Stomach smooth muscle (tissue), 2 donors: ENCODE data around the gene NHS.
"Not testable (repeated sequence)": the region's sequence is repeated elsewhere in the genome, so short reads cannot be mapped to it uniquely, and the experiment has no call there.

Source experiments
- H3K27ac ChIP-seq: one replicate; pipeline ENCODE4 v1.7.0; 2013; ENCODE audit warnings: mild to moderate bottlenecking, low read length, inconsistent platforms
- H3K27me3 ChIP-seq, 2 donors: one replicate each; pipeline ENCODE4 v1.7.0; 2013; ENCODE audit warnings: low read length in 2 of 2; ENCODE audit not compliant: insufficient read depth in 2 of 2, control insufficient read depth in 1 of 2
- H3K36me3 ChIP-seq, 2 donors: one replicate each; pipeline ENCODE4 v1.7.0; 2013; ENCODE audit warnings: low read length in 2 of 2; ENCODE audit not compliant: control insufficient read depth in 2 of 2, insufficient read depth in 2 of 2
- H3K4me1 ChIP-seq: one replicate; pipeline ENCODE4 v1.7.0; 2013; ENCODE audit warnings: low read length; ENCODE audit not compliant: control insufficient read depth, insufficient read depth
- H3K4me3 ChIP-seq, 2 donors: one replicate each; pipeline ENCODE4 v1.7.0; 2013; ENCODE audit warnings: low read length in 2 of 2
- H3K9ac ChIP-seq, 2 donors: one replicate each; pipeline ENCODE4 v1.7.0; 2013; ENCODE audit warnings: low read length in 2 of 2, mild to moderate bottlenecking in 1 of 2
- H3K9me3 ChIP-seq, 2 donors: one replicate each; pipeline ENCODE4 v1.7.0; 2013; ENCODE audit warnings: low read length in 2 of 2; ENCODE audit not compliant: control insufficient read depth in 2 of 2
- donor health status: healthy.
- donor health status: Pancreatic carcinoma.

Gene NHS

GRCh38 chrX:17484592-17484991 lies 109.6 kb downstream of the NHS start:
- Histone ChIP-seq H3K36me3 (no peaks in the 10 kb centered on the region), H3K4me3 (no peak overlapping the region), H3K4me1 (no peaks in the 10 kb centered on the region), H3K9ac (no peak overlapping the region), H3K27me3 (peaks cover 0 to 2% of the 10 kb centered on the region in 2 donors), H3K27ac (no peak overlapping the region), H3K9me3 (no peaks in the 10 kb centered on the region)

DNA sequence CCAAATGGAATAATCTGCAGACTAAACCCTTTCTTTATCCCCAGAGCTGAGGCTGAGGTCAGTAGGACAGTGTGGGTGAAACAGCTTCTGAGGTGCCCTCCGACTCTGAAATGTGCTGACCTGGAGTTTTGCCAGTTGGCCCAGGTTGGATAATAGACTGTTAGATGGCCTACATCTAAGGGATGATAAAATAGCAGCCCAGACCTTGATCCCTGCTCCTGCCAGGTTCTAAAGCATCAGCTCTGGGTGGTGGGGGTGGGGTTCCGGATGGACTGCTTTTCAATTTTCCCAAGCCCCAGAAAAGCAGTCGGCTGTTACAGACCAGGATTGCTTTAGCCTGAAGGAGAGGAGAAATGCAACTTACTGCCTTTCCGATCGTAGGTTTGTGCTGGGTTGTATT lies 110.4 kb downstream of the NHS start:
- Histone ChIP-seq H3K27me3 (peaks cover 0 to 2% of the 10 kb centered on the region in 2 donors), H3K4me1 (no peaks in the 10 kb centered on the region), H3K9me3 (no peaks in the 10 kb centered on the region), H3K4me3 (no peak overlapping the region), H3K9ac (no peak overlapping the region), H3K27ac (no peak overlapping the region), H3K36me3 (no peaks in the 10 kb centered on the region)

DNA sequence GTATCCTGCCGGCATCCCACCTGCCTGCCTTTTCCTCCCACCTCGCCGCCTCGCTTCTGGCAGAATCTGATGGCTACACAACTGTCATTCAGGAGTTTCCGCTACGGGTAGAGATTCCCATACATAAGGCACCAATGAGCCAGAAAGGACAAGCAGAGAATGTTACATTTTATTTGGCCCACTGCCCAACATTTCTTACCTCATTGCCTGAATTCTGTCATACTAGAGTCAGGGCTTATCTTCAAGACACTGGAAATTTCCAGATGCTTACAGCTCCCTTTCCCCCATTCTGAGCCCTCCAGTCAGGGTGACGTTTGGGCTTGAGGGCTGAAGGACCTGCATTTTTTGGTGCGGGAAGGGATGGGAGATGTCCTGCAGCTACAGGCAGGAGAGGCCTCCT lies 113.0 kb downstream of the NHS start:
- H3K27me3 ChIP-seq: peaks cover 0 to 2% of the 10 kb centered on the region in 2 donors
- no peaks in the 10 kb centered on the region for H3K36me3 ChIP-seq
- H3K9ac ChIP-seq: no peak overlapping the region
- no peaks in the 10 kb centered on the region for H3K4me1 ChIP-seq
- H3K27ac ChIP-seq: no peak overlapping the region
- H3K4me3 ChIP-seq: no peak overlapping the region
- no peaks in the 10 kb centered on the region for H3K9me3 ChIP-seq

GRCh38 chrX:17494216-17494615 lies 119.2 kb downstream of the NHS start:
- Histone ChIP-seq H3K9me3 (no peaks in the 10 kb centered on the region), H3K4me1 (no peaks in the 10 kb centered on the region), H3K4me3 (no peak overlapping the region)

DNA sequence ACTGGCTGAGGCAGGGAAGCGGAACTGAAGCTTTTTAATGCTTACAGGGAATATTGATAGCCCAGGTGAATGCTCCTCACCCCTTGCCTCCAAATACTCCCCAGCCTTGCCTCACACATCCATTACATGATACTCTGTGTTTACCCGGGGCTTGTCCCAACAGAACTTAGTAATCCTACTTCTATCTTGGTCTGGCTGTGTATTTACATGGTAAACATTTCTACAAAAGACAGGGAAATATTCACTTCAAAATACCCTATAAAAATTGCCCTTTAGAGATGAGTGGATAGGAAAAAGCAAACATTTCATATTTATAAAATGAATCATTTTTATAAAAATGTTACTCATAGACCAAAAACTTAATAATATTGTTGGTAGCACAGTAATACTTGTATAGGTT lies 120.1 kb downstream of the NHS start:
- no peak overlapping the region for H3K9ac ChIP-seq
- peaks cover 0 to 7% of the 10 kb centered on the region in 2 donors for H3K27me3 ChIP-seq
- no peaks in the 10 kb centered on the region for H3K36me3 ChIP-seq
- H3K4me1 ChIP-seq: no peaks in the 10 kb centered on the region
- no peaks in the 10 kb centered on the region for H3K9me3 ChIP-seq
- H3K27ac ChIP-seq: no peak overlapping the region
- H3K4me3 ChIP-seq: no peak overlapping the region

More at GRCh38 chrX:17494216-17494615, 119.2 kb downstream of the NHS start:
- Histone ChIP-seq H3K27ac (no peak overlapping the region), H3K9ac (no peak overlapping the region), H3K36me3 (no peaks in the 10 kb centered on the region), H3K27me3 (peaks cover 0 to 4% of the 10 kb centered on the region in 2 donors)

DNA sequence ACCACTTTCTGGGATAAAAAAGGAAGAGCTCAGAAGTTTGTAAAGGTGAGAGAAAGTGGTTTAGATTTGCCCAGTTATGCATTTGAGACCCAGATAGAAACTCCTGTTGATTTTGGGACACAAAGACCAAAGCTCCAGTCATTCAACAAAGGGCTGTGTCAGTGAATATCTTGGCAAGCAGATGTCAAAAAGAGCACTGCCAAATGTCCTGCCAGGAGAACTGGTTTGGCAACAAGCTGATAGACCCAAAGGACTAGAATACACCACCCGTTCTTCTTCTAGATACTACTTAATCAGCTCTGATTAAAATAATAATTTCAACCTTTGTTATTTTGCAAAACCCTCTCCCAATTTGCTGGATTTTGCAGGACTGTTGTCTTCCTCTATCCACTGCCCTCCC lies 121.4 kb downstream of the NHS start:
- H3K9ac ChIP-seq: no peak overlapping the region
- H3K27ac ChIP-seq: no peak overlapping the region
- no peaks in the 10 kb centered on the region for H3K36me3 ChIP-seq
- no peak overlapping the region for H3K4me3 ChIP-seq
- H3K27me3 ChIP-seq: peaks cover 0 to 7% of the 10 kb centered on the region in 2 donors
- no peaks in the 10 kb centered on the region for H3K4me1 ChIP-seq
- no peaks in the 10 kb centered on the region for H3K9me3 ChIP-seq

GRCh38 chrX:17497193-17497592 lies 122.2 kb downstream of the NHS start:
- H3K9me3 ChIP-seq: no peaks in the 10 kb centered on the region
- no peaks in the 10 kb centered on the region for H3K36me3 ChIP-seq
- no peak overlapping the region for H3K9ac ChIP-seq
- H3K27ac ChIP-seq: no peak overlapping the region
- H3K27me3 ChIP-seq: peaks cover 0 to 7% of the 10 kb centered on the region in 2 donors
- no peak overlapping the region for H3K4me3 ChIP-seq
- no peaks in the 10 kb centered on the region for H3K4me1 ChIP-seq

DNA sequence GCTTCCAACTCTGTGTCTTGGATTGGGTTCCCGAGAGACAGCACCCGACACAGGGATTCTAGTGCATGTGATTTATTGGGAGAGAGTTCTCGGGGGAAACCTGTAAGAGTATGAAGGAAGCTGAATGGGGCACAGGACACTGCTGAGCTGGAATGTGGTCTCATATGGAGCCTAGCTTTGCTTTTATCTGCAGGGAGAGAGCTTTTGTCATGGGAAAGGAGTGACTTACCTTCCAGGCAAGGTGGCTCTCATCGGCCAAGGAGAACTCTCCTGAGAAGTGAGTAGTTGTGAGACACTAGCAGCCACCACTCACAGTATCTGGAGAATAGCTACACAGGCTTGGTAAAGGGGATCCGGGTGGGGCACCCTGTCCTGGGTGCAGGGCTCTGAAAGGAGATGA lies 124.5 kb downstream of the NHS start:
- no peak overlapping the region for H3K27ac ChIP-seq
- H3K9me3 ChIP-seq: no peaks in the 10 kb centered on the region
- H3K9ac ChIP-seq: no peak overlapping the region
- no peaks in the 10 kb centered on the region for H3K36me3 ChIP-seq
- H3K4me1 ChIP-seq: no peaks in the 10 kb centered on the region
- peaks cover 0 to 5% of the 10 kb centered on the region in 2 donors for H3K27me3 ChIP-seq
- H3K4me3 ChIP-seq: no peak overlapping the region

- H3K4me1 ChIP-seq: no peaks in the 10 kb centered on the region
- H3K27me3 ChIP-seq: peaks cover 0 to 5% of the 10 kb centered on the region in 2 donors
- H3K9ac ChIP-seq: no peak overlapping the region
- H3K9me3 ChIP-seq: no peaks in the 10 kb centered on the region
- no peak overlapping the region for H3K27ac ChIP-seq
- no peak overlapping the region for H3K4me3 ChIP-seq
- no peaks in the 10 kb centered on the region for H3K36me3 ChIP-seq
Measured at GRCh38 chrX:17500145-17500579, 125.2 kb downstream of the NHS start.

DNA sequence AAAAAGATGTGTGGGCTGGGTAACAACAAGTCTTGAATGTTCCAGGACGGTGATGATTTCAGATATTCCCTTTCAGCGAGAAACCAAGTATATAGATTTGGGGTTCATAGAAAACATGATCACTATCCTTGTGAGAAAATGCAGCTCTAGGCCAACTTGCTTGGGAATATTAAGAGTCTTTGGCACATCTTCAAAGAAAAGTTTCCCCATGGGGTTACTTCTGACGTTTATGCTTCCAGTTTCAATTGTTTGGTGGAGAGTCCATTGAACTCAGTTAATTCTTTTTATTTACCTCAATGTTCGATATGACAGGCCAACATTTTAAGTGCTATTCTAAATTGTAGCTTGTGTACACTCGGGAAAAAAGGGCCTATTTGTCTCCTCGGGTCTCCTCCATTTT lies 126.7 kb downstream of the NHS start:
- H3K9me3 ChIP-seq: peaks cover 0 to 3% of the 10 kb centered on the region in 2 donors
- no peaks in the 10 kb centered on the region for H3K4me1 ChIP-seq
- H3K9ac ChIP-seq: no peak overlapping the region
- H3K27ac ChIP-seq: no peak overlapping the region
- no peaks in the 10 kb centered on the region for H3K36me3 ChIP-seq
- H3K4me3 ChIP-seq: no peak overlapping the region
- H3K27me3 ChIP-seq: peaks cover 0 to 3% of the 10 kb centered on the region in 2 donors

GRCh38 chrX:17506352-17506751 lies 131.4 kb downstream of the NHS start:
- H3K36me3 ChIP-seq, H3K9ac ChIP-seq, H3K4me3 ChIP-seq, H3K27ac ChIP-seq, H3K4me1 ChIP-seq, H3K27me3 ChIP-seq, H3K9me3 ChIP-seq: not testable (repeated sequence)
